AG09319 (cell line): Measurements from ENCODE around the gene BAG2.

Experiments used
- DNase-seq: peaks from one replicate; pipeline ENCODE4 v3.0.0-alpha.2; 2010; ENCODE audit warnings: low read depth; ENCODE audit errors: extremely low read depth
- TF ChIP-seq, protein P1 (sequence below): IDR thresholded peaks from 2 replicates; pipeline ENCODE4 v1.5.1; 2011; ENCODE audit warnings: low read depth, mild to moderate bottlenecking, inconsistent platforms, low read length, moderate library complexity

The BAG2 gene

DNA sequence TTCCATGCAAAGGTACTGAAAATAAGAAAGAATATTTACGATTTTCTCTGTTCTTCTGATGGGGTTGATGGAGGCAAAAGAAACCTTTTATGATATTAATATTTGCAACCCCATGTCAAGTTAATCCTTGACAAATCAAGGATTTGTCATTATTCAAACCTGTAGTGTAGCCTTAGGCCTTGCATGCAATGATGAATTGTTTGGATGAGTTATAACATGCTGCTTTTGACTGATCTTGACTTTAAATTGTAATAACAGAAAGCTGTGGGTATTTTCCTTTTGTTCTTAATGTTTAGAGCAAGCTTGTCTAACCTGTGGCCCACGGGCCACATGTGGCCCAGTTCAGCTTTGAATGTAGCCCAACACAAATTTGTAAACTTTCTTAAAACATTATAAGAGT lies 13.0 kb upstream of the BAG2 start:
- no peak for DNase-seq

DNA sequence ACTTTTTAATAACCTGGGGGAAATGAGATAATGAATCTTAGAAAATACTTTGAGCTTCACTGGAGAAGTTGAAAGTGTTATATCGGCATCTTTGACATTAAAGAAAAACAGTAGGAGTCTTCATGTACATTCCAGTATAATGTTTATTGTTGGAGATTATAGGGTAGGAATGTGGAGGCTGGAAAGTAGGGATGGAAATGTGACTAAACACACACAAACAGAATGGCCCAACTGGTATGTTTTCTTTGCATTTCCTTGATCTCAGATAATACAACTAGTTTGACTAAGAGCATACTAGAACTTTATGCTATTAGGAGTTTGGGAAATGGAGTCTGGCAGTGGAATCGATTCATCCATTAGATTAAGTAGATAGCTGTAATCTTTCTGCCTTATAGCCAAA lies 10.1 kb upstream of the BAG2 start:
- TF ChIP-seq, protein P1, sequence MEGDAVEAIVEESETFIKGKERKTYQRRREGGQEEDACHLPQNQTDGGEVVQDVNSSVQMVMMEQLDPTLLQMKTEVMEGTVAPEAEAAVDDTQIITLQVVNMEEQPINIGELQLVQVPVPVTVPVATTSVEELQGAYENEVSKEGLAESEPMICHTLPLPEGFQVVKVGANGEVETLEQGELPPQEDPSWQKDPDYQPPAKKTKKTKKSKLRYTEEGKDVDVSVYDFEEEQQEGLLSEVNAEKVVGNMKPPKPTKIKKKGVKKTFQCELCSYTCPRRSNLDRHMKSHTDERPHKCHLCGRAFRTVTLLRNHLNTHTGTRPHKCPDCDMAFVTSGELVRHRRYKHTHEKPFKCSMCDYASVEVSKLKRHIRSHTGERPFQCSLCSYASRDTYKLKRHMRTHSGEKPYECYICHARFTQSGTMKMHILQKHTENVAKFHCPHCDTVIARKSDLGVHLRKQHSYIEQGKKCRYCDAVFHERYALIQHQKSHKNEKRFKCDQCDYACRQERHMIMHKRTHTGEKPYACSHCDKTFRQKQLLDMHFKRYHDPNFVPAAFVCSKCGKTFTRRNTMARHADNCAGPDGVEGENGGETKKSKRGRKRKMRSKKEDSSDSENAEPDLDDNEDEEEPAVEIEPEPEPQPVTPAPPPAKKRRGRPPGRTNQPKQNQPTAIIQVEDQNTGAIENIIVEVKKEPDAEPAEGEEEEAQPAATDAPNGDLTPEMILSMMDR: no peak
- no peak for DNase-seq

More for the DNA sequence above, 13.0 kb upstream of the BAG2 start:
- TF ChIP-seq, protein P1: no peak

DNA sequence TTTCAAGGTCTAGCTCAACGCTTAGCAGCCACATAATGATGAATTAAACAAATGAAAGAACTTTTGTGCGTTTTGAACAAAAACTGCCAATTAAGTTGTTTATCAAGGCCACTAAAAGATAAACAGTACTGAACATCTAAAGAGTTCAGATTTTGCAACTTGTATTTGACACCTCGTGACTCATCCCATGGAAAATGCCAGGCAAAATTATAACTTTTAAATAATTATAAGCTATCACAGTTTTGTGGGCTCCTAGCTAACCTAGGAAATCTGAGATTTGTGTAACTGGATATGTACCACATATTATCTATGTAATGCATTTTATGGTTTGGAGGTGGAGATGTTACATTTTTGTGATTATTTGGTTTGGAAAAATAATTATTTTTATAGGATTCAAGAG lies 9.6 kb upstream of the BAG2 start:
- DNase-seq: no peak
- TF ChIP-seq, protein P1: no peak

DNA sequence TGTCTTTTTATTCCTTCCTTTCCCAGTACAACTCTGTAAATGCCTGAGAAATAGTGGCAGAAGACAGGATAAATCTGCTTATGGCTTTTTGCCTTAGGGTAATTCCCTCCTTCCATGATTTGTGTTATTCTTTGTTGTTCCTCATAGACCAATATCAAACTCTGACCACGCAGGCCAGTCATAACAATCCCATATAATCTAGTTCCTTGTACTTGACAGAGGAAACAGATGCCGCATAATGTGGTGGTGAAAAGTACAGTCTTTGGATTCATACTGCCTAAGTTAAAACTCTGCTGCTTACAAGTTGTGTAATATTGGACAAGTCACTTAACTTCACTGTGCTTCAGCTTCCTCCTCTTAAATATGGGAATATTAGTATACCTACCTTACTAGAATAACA lies 8.2 kb upstream of the BAG2 start:
- TF ChIP-seq, protein P1: no peak
- DNase-seq: no peak

DNA sequence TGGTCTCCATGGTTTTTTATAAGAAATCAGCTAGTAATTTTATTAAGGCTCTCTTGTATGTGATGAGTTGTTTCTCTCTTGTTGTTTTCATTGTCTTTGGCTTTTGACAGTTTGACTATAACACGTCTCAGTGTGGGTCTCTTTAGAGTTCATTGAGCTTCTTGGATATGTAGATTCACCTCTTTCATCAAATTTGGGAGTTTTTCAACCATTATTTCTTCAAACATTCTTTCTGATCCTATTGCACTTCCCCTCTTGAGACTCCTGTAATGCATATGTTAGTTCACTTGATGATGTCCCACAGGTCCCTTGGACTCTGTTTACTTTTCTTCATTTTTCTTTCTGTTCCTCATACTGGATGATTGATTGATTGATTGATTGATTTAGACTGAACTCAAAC lies 7.0 kb upstream of the BAG2 start:
- TF ChIP-seq, protein P1: no peak
- DNase-seq: no peak

DNA sequence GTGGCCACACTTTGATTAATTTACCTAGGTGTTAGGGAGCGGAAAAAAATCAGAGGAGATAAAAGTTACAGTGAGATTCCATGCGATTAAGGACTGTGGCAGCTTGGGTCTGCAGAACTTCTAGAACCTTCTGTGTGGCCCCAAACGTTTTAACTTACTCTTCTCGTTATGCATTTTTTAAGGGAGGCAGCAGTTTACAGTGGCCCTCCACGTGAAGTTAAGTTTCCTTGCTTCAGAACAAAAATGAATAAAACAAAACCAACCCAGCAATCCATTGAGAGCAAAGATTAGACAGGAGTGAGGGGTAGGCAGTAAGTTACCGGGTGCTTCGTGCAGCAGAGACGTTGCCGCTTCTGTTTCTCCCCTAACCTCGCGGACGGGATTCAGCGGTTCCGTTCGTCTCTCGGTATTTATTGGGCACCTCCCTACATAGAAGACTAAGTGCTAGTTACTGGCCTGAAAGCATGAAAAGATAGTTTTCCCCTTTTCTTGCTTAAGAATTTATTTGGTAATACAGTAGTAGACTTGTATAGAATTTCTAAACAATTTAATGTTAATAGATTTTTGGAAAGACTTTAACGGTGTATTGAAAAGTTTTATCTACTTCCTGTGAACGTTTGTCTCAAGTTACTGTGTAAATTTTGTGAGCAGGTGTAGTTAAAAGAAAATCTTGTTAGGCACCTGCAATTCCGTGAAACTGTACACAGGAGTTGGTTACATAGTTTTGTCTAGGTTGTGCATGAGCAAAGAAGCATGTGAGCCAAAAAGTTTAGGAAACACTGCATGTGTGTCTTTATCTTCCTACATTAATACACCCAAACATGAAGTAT lies 1.1 kb downstream of the BAG2 start:
- TF ChIP-seq, protein P1: no peak
- no peak for DNase-seq

DNA sequence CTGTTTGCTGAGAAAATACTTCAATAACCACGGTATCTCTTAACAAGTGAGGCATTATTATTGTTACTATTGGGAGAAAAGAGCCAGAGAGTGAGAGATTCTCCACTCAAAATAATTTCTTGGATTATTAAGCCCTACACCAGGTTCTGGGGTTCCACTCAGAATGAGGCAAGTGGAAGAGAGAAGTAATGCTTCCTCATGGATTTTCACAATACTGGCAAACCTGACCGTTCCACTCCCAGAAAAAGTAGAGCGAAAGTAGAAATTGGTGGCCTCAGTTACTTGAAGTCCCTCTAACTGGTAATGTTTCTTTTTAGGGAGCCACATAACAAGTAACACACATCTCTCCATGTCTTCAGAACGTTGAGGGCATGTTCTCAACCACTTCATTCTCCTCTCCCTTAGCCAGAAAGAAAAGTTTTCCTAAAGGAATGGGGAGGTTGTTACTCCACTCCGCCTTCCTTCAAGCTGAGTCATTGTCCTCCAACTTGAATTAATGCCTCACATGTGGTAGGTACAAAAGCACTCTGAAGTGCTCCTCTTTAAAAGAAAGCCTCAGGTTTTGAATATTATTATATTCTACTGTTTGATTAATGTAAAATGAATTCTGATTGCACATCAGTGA lies 1.9 kb downstream of the BAG2 start:
- TF ChIP-seq, protein P1: no peak
- no peak for DNase-seq
